GM18951 (cell line): ENCODE data around the gene XCL1.

ENCODE experiments used
- POLR2A ChIP-seq: IDR thresholded peaks from 4 replicates; pipeline ENCODE4 v1.6.1; 2011; ENCODE audit warnings: mild to moderate bottlenecking; ENCODE audit not compliant: insufficient read length, insufficient read depth; ENCODE audit errors: extremely low read depth
- in situ Hi-C: fragments of 300-500 bp; cut with MboI; formaldehyde crosslinking; loops from one replicate; pipeline ENCODE4 v1.12.0; 2022; ENCODE audit warnings: low sequenced_read_pairs, mixed read lengths, inconsistent platforms; ENCODE audit not compliant: unreplicated experiment

The XCL1 gene

GRCh38 chr1:168623003-168623828 is 46.8 kb downstream of the XCL1 start:
- in situ Hi-C loops: no loop called here
- TF ChIP-seq POLR2A: no peak

- in situ Hi-C loops: no loop called here
- no peak for TF ChIP-seq POLR2A
Measured at GRCh38 chr1:168623831-168624230, 47.4 kb downstream of the XCL1 start.

GRCh38 chr1:168626326-168626725 is 49.9 kb downstream of the XCL1 start:
- in situ Hi-C loops: loop anchor here (25.0 kb wide), 1 partner anchor 486 kb away; the partner anchor contains the start of gene ATP1B1
- no peak for TF ChIP-seq POLR2A

- in situ Hi-C loops: loop anchor here (25.0 kb wide), 1 partner anchor 485 kb away; the partner anchor contains the start of gene ATP1B1
- TF ChIP-seq POLR2A: no peak
Measured at GRCh38 chr1:168627370-168627769, 51.0 kb downstream of the XCL1 start.

- TF ChIP-seq POLR2A: no peak
Measured at GRCh38 chr1:168628807-168629206, 52.4 kb downstream of the XCL1 start.

GRCh38 chr1:168629466-168629865 is 53.1 kb downstream of the XCL1 start:
- in situ Hi-C loops: loop anchor here (25.0 kb wide), 1 partner anchor 483 kb away; the partner anchor contains the start of gene ATP1B1
- TF ChIP-seq POLR2A: no peak

More at GRCh38 chr1:168628807-168629206, 52.4 kb downstream of the XCL1 start:
- in situ Hi-C loops: loop anchor here (25.0 kb wide), 1 partner anchor 483 kb away; the partner anchor contains the start of gene ATP1B1
